NCI-H446 (cell line): Measurements from ENCODE around the gene ING1.
"Not testable (repeated sequence)": the region's sequence is repeated elsewhere in the genome, so short reads cannot be mapped to it uniquely, and the experiment has no call there.

Experiments used
- DNase-seq, 2 experiments: peaks; one replicate each; lab custom pipeline; 2025; lab: John Stamatoyannopoulos, UW

The ING1 gene

DNA sequence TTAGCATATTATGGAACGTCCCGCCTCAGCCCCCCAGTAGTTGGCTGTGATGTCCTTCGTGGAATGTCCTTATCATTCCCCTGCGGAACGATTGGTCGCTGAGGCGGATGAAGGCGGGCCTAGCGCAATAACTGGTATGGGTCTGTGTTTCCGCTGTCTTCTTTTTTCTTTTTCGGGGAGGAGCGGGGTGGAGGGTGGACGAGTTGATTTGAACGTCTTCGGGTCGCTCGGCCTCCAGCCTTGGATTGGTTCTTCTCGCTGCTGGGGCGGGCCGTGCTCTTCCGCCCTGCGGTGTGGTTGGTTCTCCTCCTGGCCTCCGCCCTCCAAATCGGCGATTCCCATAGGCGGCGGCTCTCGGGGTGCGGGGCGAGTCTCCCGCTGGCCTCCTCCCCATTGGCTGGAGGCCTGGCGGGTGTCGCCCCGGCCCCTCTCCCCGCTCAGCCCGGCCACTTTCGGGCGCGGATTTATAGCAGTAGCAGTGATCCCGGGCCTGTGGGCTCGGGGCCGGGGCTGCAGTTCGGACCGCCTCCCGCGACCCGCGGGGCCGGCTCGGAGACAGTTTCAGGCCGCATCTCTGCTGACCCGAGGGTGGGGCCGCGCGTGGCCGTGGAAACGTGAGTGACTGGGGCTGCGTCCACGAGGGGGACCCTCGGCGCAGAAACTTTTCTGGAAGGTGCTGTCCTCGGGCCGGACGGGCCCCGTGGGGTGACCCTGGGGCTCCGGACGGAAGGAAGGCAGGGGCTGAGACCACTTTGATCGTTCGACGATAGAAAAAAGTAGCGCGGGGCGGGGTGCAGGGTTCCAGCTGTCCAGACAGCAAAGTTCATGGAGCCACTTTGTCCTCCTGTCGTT, 2.1 kb downstream of the ING1 start:
- peak; percentile 77 to 95 for DNase-seq

DNA sequence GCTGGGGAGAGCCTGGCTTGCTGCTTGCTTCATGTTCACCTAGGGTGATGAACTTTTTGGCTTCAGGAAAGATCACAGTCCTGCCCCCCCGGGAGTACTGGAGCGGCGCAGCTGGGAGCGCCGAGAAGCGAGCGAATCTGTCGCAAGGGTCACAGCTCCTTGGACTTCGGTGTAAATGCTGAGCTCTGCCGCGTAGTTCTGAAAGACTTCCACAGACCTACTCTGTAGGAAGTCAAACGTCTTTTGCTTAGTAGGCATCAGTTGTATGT, 2.7 kb downstream of the ING1 start:
- no peak for DNase-seq

DNA sequence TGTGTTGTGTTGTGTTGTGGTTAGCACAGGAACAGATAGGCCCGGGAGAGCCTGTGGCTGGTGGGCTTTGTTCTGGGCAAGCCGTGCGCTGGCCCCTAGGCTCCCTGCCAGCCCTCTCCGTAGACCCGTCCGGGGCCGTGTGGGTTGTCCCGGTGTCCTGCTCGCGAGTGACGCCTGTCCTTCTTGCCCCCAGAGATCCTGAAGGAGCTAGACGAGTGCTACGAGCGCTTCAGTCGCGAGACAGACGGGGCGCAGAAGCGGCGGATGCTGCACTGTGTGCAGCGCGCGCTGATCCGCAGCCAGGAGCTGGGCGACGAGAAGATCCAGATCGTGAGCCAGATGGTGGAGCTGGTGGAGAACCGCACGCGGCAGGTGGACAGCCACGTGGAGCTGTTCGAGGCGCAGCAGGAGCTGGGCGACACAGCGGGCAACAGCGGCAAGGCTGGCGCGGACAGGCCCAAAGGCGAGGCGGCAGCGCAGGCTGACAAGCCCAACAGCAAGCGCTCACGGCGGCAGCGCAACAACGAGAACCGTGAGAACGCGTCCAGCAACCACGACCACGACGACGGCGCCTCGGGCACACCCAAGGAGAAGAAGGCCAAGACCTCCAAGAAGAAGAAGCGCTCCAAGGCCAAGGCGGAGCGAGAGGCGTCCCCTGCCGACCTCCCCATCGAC, 5.7 kb downstream of the ING1 start:
- DNase-seq, result no peak

DNA sequence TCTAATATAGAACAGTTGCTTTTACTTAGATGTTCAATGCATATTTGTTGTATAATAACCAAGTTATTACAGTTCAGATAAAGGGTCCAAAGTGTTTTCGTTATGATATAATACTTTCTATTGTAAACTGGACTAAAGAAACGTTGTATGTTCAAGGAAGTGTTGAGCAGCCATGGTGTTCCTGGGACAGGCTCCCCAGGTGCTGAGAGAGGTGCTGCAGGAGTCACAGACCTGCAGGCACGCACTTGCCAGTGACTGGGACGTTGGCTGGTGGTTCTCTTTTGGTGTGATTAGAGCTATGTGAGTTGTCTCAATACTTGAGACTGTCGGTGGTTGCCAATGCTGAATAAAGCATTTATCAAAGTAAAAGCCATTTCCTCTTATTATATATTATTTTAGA, 9.5 kb downstream of the ING1 start:
- DNase-seq, result no peak

DNA sequence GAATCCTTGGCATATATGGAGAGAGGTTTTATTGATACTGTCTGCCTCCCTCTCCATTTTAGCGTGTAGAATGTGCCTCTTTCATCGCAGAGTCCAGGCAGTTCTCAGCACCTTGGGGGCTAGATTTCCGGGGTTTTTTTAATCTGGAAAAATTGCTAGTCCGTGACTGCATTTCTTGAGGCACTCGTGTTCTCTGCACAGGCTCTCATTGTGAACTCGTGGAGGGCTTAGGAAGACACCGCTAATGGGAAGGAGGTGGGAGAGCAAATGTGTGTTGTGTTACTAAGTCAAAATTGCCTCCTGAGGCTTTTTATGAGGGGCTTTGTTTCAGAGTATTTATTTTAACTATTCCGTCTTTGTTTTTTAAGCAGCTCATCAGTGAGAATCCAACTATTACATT, 10.1 kb downstream of the ING1 start:
- no peak for DNase-seq

DNA sequence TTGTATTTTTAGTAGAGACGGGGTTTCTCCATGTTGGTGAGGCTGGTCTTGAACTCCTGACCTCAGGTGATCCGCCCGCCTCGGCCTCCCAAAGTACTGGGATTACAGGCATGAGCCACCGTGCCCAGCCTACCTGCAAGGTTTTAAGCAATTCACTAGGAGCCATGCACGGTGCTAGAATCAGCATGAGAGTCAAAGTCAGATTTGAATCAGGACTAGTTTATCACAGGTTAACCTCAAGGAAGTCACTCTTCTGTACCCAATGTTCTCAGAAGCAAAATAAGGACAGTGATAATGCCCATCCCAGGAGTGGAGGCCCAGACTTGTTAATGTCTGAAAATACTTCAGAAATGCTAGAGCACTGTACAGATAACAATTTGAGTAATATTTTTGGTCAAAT, 12.7 kb downstream of the ING1 start:
- not testable (repeated sequence) for DNase-seq

DNA sequence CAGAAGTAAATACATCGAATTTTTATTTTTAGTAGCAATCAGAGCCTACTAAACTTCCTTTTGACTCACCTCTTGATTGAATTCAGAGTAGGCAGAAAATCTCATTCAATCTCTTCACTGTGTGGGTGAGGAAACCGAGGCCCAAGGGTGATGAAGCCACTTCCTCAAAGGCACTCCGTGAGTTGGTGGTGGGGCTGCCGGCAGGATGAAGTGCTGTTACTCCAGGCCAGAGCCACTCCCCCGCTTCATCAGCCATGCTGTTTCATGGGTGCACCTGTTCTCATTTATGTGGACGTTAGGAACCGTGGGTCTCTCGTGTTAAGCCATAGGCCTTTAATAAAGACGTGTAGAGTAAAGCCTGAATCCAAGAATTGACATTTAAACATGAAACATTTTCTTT, 13.2 kb downstream of the ING1 start:
- DNase-seq, result no peak

DNA sequence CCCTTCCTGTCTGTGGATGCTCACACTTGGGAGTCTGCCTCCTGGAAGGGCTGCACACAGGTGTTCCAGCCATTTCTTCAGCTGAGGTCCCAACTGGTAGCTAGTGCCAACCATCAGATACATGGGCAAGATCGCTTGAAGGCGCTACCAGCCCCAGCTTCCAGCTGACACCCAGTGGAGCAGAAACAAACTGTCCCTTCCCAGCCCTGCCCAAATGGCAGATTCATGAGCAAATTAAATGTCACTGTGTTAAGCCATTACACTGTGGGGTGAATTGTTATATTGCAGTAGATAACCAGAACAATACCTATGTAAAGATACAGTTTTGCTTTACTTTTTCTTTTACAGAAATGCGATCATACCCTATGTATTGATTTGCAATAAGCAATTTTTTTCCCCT, 17.6 kb downstream of the ING1 start:
- no peak for DNase-seq

DNA sequence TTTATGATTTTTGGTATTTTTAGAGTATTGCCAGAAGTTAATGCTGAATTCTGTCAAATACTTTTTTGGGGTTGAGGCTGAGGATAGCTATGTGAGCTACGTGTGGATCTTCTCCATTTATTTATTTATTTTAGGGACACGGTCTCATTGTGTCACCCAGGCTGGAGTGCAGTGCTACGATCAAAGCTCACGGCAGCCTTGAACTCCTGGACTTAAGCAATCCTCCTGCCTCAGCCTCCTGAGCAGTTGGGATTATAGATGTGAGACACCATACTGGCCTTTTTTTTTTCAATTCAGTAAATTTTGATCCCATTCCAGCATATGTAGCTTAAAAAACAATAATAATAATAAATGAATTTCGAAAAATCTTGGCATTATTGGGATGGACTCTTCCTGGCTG, 21.1 kb downstream of the ING1 start:
- DNase-seq, result no peak

DNA sequence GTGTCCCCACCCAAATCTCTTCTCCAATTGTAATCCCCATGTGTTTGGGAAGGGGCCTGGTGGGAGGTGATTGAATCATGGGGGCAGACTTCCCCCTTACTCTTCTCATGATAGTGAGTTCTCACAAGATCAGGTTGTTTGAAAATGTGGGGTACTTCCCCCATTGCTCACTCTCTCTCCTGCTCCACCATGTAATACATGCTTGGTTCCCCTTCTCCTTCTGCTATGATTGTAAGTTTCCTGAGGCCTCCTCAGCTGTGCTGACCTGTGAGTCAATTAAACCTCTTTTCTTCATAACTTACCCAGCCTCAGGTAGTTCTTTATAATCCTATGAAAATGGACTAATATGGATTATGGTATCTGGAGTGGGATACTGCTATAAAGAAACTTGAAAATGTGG, 24.1 kb downstream of the ING1 start:
- DNase-seq, result no peak

DNA sequence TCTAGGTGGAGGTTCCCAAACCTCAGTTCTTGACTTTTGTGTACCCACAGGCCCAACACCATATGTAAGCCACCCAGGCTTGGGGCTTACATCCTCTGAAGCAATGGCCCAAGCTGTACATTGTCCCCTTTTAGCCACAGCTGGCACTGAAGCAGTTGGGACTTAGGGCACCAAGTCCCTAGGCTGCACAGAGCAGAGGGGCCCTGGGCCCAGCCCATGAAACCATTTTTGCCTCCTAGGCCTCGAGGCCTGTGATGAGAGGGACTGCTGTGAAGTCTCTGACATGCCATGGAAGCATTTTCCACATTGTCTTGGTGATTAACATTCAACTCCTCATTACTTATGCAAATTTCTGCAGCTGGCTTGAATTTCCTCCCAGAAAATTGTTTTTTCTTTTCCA, 30.2 kb downstream of the ING1 start:
- no peak for DNase-seq

DNA sequence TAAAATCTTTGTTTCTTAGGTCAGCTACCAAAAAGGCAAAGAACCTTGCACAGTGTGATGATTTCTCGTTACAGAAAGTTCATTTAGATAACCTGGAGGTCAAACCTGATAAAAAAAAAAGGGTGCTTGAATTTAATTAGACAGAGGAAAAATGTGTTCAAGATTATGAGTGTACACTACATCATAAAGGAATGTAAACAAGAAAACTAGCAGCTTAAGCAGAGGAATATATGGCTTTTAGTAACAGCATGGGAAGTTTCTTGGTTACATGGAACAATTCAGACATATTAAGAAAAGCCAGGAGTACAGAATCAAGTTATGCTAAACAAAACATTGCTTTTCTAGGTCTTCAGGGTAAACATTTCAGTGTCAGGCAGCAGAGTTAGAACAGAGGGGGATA, 32.9 kb downstream of the ING1 start:
- DNase-seq, result no peak

DNA sequence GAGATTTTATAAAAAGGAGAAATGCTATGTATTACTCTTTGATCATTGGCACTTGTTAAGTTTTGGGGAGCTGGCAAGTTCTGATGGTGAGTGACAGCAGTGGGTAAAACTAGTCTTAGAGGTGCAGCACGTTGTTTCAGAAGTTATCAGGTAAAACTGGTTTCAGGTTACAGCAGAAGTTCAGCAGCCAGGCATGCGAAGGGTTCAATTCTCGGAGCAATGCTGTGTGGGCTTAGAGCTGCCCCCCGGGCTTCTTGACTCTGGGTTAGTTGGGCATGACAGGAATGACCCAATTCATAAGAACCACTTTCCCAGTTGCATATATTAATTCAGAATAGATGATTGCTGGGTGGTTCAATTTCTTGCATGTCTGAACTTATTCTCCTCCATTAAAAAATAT, 34.8 kb downstream of the ING1 start:
- no peak for DNase-seq

DNA sequence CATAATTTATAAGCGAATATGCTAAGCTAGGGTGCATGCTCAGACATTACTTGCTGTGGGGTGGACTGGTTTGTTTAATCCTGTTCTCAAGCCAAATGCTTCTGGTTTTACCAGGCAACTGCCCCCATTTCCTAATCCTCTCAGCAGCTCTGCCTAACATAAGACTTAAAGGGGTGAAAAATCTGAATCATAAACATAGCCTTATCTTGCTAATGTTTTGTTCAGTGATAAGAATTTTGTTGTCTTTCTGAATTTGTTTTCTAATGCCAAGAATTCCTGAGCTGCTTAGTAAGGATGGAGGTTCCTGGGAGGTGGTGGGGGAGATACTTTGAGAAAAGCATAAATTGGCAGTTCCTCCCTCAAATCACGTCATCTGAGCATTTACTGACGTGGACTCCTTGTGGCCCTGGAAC, 42.7 kb downstream of the ING1 start:
- DNase-seq, result no peak

DNA sequence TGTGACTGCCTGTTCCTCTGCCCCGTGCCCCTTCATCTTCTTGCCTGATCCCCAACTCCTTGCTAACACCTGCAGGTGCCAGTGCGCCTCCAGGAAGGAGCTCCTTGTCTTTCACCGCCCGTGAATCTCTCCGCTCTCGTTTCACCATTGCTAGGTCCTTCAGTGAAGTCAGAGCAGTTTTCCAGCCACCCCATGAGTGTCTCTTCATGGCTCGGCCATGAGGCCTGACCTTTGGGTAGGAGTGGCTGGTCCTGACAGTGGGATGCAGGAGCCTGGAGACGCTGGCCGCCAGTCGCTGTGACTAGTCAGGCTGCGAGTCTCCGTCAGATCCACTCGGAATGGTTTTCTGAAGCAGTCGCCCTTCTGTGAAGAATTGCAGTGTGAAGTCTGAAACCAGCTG, 43.8 kb downstream of the ING1 start:
- no peak for DNase-seq

DNA sequence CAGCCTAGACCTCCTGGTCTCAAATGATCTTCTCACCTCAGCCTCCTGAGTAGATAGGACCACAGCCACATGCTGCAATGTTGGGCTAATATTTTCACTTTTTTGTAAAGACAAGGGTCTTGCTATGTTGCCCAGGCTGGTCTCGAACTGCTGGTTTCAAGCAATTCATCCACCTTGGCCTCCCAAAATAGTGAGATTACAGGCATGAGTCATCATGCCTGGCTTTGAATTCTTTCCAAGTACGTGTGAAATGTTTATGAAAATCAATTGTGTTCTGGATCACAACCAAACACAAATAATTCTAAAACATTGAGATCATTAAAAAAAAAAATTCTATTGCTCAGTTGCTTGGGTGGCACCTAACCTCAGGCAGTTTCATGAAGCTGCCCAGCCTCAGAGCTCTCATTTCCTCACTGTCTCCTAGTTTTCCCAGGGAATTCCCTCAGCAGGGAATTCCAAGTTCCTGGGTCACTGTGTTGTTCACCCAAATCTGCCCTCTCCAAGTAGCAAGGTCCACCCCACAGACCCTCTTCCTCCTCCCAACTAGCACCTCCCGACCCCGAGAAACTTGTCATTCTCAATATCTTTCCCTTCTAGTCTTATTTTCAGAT, 44.8 kb downstream of the ING1 start:
- no peak for DNase-seq

DNA sequence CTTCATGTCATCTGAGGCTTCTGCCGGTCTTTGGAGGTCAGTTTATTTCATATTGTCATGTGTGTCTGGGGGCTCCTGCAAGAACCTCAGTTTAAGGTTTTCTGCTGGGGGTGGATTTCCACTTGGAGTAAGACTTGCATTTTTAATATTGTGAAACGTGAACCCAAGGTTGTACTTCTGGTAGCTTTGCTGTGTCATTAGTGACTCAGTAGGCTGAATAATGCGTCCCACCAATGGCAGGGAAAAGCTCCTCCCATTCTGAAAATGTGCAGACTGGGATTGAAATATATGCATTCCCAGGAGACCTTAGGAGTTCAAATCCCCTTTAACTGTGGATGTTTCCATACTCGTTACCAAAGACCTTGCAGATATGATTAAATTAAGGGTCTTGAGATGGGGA, 46.2 kb downstream of the ING1 start:
- DNase-seq, result no peak

DNA sequence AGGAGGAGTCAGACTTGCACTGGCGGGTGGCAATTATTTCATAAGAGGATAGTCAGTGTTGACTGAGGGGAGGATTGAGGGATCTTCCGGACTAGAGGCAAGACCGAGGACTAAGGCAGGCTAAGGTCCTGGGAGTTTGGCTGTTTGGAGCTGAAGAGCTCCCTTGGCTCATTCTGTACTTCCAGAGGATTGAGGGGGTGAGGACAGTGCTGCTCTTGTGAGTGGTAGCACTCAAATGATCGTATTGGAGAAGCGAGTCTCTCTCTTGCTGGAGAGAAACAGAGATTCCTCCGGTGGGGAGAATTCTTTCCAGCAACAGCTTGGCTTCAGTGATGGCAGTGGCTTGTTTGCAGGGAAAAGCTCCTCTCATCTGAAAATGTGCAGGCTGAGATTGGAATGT, 47.1 kb downstream of the ING1 start:
- no peak for DNase-seq

DNA sequence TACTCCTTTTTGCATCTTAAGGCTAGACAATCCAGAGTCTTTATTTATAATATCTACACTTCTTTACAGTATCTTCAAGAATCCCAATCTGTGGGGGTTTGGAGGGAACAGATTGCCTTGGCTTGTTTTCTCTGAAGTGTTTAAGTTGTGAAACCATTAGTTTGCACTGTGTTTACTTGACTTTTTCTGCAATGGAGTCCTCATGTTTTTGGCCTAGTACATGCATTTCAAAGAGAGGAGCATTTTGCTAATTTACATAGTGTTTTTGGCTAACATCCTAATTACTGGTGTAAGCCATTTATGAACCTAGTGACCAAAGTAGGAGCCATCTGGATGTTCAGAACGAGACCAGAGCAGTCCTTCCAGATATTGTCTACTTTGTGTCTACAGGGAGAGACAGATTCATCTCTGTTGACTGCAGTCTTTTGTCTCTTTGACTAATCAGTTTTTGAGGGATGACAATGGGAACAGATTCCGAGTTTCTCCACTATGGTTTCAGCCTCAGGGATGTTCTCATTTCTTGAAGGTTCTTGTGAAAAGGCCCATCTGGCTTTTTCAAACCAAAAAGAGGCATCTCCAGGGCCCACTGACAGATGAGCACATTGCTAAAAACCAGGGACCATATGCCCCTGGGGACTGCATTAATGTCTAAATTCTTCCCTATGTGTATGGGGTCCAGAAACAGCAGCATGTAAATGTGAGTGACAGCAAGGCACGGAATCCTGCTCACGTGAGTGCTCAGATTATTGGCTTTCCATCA, 53.4 kb downstream of the ING1 start:
- DNase-seq, result no peak

DNA sequence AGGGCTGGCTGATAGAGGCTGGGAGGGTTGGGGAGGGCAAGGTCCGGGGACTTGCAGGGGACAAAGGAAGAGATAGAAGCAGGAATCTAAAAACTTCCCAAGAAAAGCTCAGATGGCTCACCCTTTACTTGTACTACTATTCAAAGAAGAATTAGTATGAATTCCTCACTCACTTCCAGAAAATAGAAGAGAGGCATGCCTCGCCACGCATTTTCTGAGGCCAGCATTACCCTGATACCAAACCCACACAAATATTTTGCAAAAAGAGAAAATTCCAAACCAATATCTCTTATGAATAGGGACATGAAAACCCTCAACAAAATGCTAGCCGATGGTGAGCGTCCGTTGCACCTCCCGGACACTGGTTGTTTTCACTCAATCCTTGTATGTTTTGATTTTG, 54.0 kb downstream of the ING1 start:
- DNase-seq, result no peak

DNA sequence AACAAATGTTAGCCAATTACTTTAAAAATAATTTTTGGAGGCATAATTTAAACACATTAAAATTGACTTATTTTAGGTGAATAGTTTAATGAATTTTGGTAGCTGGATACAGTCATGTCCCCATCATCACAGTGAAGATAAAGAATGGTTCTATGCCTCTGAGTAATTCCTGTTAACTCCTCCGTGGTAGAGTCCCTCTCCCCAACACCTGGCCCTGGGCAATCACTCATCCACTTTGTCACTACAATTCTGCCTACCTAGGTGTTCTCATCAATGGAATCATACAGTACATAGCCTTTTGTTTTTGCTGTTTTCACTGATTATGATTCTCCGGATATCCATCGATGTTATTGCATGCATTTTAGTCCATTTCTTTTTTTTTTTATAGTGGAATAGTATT, 55.6 kb downstream of the ING1 start:
- DNase-seq, result no peak

DNA sequence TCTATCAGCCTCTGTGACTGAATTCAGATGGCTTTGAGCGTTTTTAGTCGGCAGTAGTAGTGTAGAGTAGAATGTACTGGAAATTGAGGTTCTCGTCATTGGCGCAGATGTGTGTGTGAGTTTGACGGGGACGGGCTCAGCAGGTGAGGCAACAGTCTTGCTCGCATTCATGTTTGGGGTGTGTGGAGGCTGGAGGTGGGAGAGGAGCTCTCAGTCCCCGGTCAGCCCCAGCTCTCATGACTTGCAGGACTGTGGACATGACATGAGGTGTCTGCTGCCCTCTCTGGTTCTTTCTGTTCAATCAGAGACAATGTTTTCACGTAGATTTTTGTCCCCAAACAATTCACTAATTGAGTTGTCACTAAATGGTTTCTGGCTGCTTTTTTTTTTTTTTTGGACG, 57.2 kb downstream of the ING1 start:
- DNase-seq, result no peak

DNA sequence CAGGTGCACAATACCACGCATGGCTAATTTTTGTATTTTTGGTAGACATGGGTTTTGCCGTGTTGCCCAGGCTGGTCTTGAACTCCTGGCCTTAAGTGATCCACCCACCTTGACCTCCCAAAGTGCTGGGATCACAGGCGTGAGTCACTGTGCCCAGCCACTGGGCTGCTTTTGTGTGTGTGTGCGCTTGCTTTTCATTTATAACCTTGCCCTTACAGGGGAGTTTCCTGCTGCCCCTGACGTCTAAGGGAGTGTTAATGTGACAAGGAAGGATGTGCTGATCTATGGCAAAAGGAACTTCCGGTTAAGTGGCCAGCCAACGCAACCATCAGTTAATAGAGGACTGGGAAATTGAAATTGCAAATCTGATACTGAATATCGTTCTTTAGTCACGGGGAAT, 57.7 kb downstream of the ING1 start:
- no peak for DNase-seq
